SK-N-MC (cell line): Measurements from ENCODE around the gene GID8.

Source experiments
- DNase-seq: peaks from one replicate; pipeline ENCODE4 v3.0.0-alpha.2; 2011; ENCODE audit warnings: low read depth, low spot score
- H3K27ac ChIP-seq: fragments of 200-600 bp; sonication (generic); 2 replicates; pipeline ENCODE4 v1.5.1; 2016; ENCODE audit warnings: mixed run types
- H3K36me3 ChIP-seq: fragments of 200-600 bp; sonication (generic); 2 replicates; pipeline ENCODE4 v1.6.1; 2017; ENCODE audit warnings: antibody characterized with exemption, low read length, mixed read lengths; ENCODE audit not compliant: insufficient read depth
- H3K4me3 ChIP-seq: fragments of 200-600 bp; sonication (generic); 2 replicates; pipeline ENCODE4 v1.5.1; 2016
- H3K9ac ChIP-seq: fragments of 200-600 bp; sonication (generic); 2 replicates; pipeline ENCODE4 v1.8.0; 2017; ENCODE audit warnings: mixed run types, mixed read lengths; ENCODE audit not compliant: insufficient read length
- H3K9me3 ChIP-seq: fragments of 200-600 bp; sonication (generic); 2 replicates; pipeline ENCODE4 v1.6.1; 2017; ENCODE audit warnings: low read depth, mild to moderate bottlenecking, antibody characterized with exemption, low read length, moderate library complexity, mixed read lengths
- EZH2 ChIP-seq: fragments of 200-600 bp; sonication (generic); IDR thresholded peaks from one replicate; pipeline ENCODE4 v1.6.1; 2017; ENCODE audit warnings: antibody characterized with exemption
- FOXP2 ChIP-seq: optimal IDR thresholded peaks from 2 replicates; pipeline ENCODE3; 2011; ENCODE audit warnings: mild to moderate bottlenecking, moderate library complexity; ENCODE audit not compliant: insufficient read depth; ENCODE audit errors: extremely low read length, control extremely low read depth
- POLR2AphosphoS5 ChIP-seq: IDR thresholded peaks from 2 replicates; pipeline ENCODE4 v1.6.1; 2012; ENCODE audit warnings: mild to moderate bottlenecking, low read depth, low read length, borderline replicate concordance

Gene GID8

DNA sequence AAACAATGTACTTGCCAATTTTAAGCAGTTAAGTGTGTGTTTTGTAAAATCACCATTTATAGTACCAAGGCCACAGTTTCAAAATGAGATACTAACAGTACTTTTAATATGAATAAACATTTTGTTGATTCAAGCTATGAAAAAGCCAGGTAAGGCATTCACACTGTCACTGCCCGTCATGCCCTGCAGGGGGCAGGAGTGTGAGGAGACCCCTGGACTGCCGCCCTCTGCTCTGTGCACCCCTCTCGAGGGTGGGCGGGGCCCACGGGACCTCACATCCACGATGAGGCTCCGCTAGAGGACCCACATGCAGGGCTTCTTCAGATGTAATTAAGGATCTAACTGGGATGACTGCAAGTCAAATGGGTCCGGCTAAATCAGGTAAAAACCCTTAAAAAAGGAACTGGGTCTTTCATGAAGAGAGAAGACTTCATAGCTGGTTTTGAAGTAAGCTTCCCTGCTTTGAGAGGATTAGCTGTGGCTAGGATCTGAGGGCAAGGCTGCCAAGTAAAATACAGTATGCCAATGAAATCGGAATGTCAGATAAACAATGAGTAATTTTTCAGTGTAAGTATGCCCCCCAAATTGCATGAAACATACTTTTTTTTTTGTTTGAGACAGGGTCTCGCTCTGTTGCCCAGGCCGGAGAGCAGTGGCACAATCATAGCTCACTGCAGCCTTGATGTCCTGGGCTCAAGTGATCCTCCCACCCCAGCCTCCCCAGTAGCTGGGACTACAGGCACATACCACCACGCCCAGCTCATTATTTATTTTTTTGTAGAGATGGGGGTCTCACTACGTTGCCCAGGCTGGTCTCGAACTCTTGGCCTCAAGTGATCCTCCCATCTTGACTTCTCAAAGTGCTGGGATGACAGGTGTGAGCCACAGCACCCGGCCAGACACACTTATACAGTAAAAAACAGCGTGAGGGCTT is 30.3 kb upstream of the GID8 start:
- Histone ChIP-seq H3K4me3 (no peak overlapping the region), H3K27ac (no peak overlapping the region), H3K36me3 (peaks cover 98% of the 10 kb centered on the region), H3K9me3 (no peaks in the 10 kb centered on the region), H3K9ac (no peak overlapping the region)
- TF ChIP-seq POLR2AphosphoS5, result no peak
- no peak for DNase-seq

DNA sequence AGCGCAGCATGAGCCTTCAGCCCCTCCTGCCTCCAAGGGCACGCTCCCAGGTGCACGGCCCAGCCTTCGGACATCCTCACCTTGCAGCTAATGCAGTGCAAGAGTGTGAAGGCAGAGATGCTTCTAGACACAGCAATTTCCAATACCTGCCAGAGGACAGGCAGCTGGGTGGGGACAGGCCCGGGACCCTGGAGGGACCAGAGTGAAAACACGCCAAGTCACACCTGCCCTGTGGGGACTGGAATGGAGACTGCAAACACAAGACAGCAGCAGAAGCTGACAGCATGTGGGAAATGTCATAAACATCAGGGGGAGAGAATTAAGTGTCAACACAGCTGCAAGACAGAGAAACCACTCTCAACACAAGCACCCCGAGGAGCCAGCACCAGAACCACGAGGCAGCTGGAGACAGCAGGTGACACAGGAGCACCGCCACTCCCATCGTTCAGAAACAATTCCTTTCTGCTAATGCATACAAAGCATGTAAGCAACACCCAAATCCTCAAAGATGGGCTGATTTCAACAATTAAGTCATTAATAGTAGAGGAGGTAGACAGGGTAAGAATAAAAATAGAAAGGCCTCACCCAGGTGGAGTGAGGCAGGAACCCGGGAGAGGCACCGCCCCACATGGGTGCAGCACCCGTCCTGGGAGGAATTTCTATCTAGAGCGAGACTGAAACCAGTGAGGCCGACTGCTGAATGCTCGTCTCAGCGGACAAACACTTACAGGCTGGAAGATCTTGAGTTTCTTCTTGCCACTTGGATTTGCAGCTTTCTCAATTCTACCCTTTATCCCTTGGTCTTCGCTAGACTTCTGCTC is 28.8 kb upstream of the GID8 start:
- Histone ChIP-seq H3K4me3 (no peak overlapping the region), H3K36me3 (peaks cover 95% of the 10 kb centered on the region), H3K9me3 (no peaks in the 10 kb centered on the region), H3K9ac (no peak overlapping the region), H3K27ac (no peak overlapping the region)
- DNase-seq, result no peak
- no peak for TF ChIP-seq FOXP2
- TF ChIP-seq EZH2, result no peak
- TF ChIP-seq POLR2AphosphoS5, result no peak

DNA sequence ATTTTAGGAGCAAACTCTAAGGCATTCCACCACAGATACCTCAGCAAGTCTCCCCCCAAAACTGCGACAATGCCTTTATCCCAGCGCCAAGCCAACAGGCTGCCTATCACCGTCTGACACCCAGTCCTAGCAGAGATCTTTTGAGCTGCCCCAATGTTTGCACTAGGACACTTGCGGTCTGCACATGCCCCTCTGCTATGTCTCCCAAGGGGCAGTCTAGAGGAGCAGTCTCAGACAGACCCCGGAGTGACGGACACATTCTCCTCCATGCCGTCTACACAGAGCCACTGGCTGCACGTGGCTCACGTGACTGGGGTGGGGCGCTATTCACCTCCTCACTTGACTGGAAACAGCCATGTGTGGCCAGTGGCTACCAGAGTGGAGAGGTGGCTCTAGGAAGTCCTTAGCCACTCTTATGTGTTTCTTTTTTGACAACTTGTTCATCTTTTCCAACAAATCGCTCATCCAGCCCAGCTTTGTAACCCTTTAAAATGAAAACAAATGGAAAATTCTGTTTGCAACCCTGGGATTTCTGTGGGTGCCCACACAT is 27.7 kb upstream of the GID8 start:
- Histone ChIP-seq H3K27ac (no peak overlapping the region), H3K9me3 (no peaks in the 10 kb centered on the region), H3K36me3 (peaks cover 85% of the 10 kb centered on the region), H3K9ac (no peak overlapping the region), H3K4me3 (no peak overlapping the region)
- DNase-seq, result no peak
- no peak for TF ChIP-seq EZH2
- TF ChIP-seq FOXP2, result no peak
- TF ChIP-seq POLR2AphosphoS5, result no peak

DNA sequence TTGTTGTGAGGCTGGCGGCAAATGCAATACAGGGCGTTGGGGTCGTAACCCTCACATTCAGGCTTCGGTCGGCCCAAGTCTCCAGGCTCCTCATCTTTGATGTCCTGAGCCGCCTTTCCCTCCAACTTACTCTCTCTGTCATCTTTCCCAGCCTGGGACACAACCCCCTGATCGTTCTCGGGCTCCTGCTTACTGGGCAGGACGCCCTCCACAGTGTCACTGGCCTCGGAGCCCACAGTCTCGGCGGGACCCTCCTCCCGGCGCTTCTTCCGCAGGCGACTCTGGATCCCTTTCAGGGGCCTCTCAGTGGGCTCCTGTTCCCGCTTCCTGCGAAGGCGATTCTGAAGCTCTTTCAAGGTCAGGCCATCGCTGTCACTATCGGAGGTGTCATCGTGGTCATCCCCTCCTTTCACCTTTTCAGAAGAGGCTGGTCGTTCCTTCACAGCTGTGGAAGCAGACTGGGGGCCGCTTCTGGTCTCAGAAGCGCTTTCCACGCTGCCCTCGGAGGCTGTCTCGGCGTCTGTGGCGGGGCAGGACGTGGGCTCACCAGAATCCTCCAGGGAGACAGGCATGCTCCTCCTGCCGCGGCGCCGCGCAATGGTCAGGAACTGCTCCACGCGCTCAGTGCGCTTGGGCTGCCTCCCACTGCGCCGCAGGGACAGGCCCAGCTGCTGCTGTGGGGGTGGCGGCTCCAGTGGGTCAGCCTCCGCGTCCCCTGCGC is 27.0 kb upstream of the GID8 start:
- DNase-seq, result no peak
- Histone ChIP-seq H3K9me3 (no peaks in the 10 kb centered on the region), H3K36me3 (peaks cover 78% of the 10 kb centered on the region), H3K9ac (no peak overlapping the region), H3K27ac (no peak overlapping the region), H3K4me3 (no peak overlapping the region)
- no peak for TF ChIP-seq POLR2AphosphoS5
- TF ChIP-seq EZH2, result no peak
- no peak for TF ChIP-seq FOXP2

DNA sequence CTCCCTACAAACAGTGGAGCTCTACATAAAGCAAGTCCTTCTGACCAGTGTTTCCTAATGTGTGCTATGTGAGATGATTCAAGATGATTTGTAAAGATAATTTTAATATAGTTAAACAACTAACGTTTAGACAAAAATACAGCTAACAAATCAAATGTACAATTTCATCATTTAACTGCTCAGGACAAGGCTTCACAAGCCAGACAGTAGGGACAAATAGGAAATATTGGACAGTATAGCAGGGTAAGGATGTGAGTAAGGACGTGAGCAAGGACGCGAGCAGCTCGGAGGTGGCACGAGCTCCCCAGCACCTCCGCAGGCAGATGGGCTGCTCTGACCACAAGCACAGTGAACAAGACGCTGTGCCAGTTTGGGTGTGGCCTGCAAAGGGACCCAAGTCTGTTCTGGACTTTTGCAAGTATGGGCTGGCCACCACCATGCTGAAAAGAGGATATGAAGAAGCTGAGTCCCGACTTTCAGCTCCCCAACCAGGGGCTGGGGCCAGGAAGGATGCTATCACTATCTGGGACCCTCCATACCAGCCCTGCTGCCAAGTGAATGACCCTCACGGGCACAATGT is 26.2 kb upstream of the GID8 start:
- H3K9me3 ChIP-seq, result no peaks in the 10 kb centered on the region
- no peak overlapping the region for H3K9ac ChIP-seq
- DNase-seq, result no peak
- TF ChIP-seq FOXP2, result no peak
- peaks cover 70% of the 10 kb centered on the region for H3K36me3 ChIP-seq
- no peak overlapping the region for H3K27ac ChIP-seq
- H3K4me3 ChIP-seq, result no peak overlapping the region

DNA sequence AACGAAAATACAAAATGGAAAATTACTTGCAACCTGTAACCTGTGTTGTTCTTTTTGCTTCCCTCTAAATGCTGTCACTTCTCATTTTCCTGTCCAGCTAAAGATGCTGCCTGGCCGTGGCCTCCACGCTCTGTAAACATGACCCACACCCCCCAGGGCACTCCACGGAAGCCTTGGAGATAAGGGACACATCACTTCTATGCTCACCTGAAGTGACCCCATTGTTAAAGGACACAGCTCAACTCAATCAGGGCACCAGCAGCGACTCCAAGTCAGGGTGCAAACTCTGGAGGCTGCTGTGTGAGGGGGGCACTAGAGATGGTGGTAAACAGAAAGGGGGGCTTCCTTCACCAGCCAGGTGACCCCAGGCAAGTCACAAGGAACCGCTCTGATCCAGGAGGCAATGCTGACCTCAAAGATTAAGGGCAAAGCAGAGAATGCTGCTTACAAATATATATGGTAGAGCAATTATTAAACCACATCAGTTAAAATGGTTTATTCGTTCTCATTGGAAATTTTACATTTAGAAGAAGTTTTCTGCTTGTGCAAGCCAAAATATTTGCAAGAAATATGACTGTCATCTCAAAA is 24.8 kb upstream of the GID8 start:
- Histone ChIP-seq H3K4me3 (no peak overlapping the region), H3K9ac (no peak overlapping the region), H3K9me3 (no peaks in the 10 kb centered on the region), H3K27ac (no peak overlapping the region), H3K36me3 (peaks cover 56% of the 10 kb centered on the region)
- TF ChIP-seq EZH2 (no peak), POLR2AphosphoS5 (no peak), FOXP2 (no peak)
- DNase-seq, result no peak

DNA sequence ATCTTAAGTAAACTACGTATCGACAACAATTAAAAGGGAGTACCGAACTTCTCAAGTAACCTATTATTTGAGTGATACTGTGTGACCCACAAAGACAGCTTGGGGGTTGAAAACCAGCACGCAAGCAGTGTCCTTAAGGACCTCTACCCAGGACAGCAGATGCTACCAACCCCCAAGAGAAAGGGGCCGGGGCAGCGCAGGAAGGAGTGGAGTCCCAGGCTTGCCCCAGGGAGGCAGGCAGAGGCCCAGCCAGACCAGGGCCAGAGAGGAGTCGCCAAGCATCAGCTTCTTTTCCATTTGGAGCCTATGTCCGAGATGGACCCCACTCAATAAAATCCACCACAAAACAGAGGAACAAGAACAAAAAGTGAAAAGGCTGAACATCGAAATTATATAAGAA is 23.5 kb upstream of the GID8 start:
- TF ChIP-seq POLR2AphosphoS5 (no peak), EZH2 (no peak), FOXP2 (no peak)
- Histone ChIP-seq H3K9ac (peak overlapping the region; percentile 49), H3K27ac (0 out of 2 replicates have a peak overlapping the region, but pooled peaks have one; percentile 31), H3K4me3 (no peak overlapping the region), H3K36me3 (peaks cover 43% of the 10 kb centered on the region), H3K9me3 (no peaks in the 10 kb centered on the region)
- no peak for DNase-seq
